Measurements from ENCODE around the gene MITD1.

- no peak for TF ChIP-seq EZH2 (IDR thresholded peaks at IDR 0.05; ENCODE audit: low read length, unreplicated experiment)
- TF ChIP-seq CTCF (conservative IDR thresholded peaks at IDR 0.05; ENCODE audit: low read depth, low read length): peak; percentile 43; the same call in 1 of the 2 replicates
- no peak for TF ChIP-seq EZH2phosphoT487 (IDR thresholded peaks at IDR 0.05; ENCODE audit: borderline replicate concordance, low read length)
These were observed 26.0 kb downstream of the MITD1 start, which contains the start of the genes LIPT1 and TSGA10 for GRCh38 chr2:99154643-99155536.

Data from PC-3 (cell line).